Measurements from ENCODE around the gene ANTKMT. TPM values are rescaled to one million over a fixed set of nuclear protein-coding genes. Genes with fewer than 3 reads are reported as not detected.
"Not testable (repeated sequence)": the region's sequence is repeated elsewhere in the genome, so short reads cannot be mapped to it uniquely, and the experiment has no call there.

The ANTKMT gene
- total and polyA plus RNA-seq, 7 experiments from 2014 or later, result 11.9 to 26.8 (median 14.7) TPM

DNA sequence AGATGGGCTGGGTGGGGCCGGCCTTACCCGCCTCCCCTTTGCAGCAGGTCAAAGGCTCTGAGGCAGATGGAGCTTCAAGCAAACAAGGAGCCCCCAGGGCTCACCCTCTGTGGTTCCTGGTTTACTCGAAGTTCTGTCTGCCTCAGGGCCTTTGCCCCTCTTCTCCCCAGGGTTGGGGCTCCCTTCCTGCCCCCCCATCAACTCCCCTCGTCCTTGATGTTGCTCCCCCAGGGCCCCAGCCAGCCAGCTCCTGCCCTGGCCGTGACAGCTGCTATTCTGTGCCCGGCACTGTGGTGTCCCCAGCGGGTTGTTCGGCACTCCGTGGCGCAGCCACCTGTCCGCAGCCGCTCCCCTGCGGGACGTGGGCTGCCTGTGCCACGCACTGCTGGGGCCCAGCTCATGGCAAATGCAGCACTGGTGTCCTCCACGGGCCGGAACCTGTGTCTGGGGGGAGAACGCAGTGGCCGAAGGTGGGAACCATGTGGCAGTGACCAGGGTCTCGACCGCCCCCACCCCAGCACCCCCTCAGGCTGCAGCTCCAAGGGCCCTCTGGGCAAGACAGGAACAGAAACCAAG is 10.4 kb upstream of the ANTKMT start:
- H3K36me3 Mint-ChIP-seq, result no peaks in the 10 kb centered on the region
- Histone ChIP-seq H3K36me3 (ENCODE audit: control insufficient read depth in 2 of 3, insufficient read depth in 3 of 3, low read length in 3 of 3) (no peaks in the 10 kb centered on the region), H3K9me3 (ENCODE audit: control insufficient read depth in 2 of 3, low read length in 3 of 3) (no peaks in the 10 kb centered on the region), H3K27ac (ENCODE audit: low read depth, low read length) (no peak overlapping the region), H3K4me1 (ENCODE audit: control insufficient read depth in 2 of 2, insufficient read depth in 2 of 2, low read length in 2 of 2) (no peaks in the 10 kb centered on the region), H3K27me3 (ENCODE audit: control insufficient read depth in 2 of 2, insufficient read depth in 2 of 2, low read length in 2 of 2) (peaks cover 4 to 13% of the 10 kb centered on the region in 2 donors), H3K4me3 (ENCODE audit: low read length) (no peak overlapping the region)
- H3K27ac Mint-ChIP-seq, result no peak overlapping the region
- peaks cover 0 to 2% (median 0%) of the 10 kb centered on the region in 11 donors for H3K9me3 Mint-ChIP-seq
- DNase-seq (no peak), ATAC-seq (no peak)
- peaks cover 17 to 42% (median 21%) of the 10 kb centered on the region in 5 donors for H3K27me3 Mint-ChIP-seq
- peaks cover 0 to 4% (median 4%) of the 10 kb centered on the region in 7 donors for H3K4me1 Mint-ChIP-seq
- ChIA-PET CTCF (interaction anchor here (0.6 to 2.4 kb wide), 8 partner anchors 8 to 73 kb away, joined by 3 to 7 read pairs (median 3); partner anchors contain the start of genes CIAO3 and WDR24), POLR2A (interaction anchor here (1.1 to 1.8 kb wide), 3 partner anchors 10 to 20 kb away, joined by 3 to 7 read pairs (median 5); partner anchors contain the start of gene WDR24)
- no peak overlapping the region for H3K4me3 Mint-ChIP-seq
- intact Hi-C loops (cut with micrococcal nuclease), result loop anchor here (1.0 to 10.0 kb wide), 7 partner anchors 23 to 393 kb away; partner anchors contain the start of gene LMF1 (in 1 of the 2)

DNA sequence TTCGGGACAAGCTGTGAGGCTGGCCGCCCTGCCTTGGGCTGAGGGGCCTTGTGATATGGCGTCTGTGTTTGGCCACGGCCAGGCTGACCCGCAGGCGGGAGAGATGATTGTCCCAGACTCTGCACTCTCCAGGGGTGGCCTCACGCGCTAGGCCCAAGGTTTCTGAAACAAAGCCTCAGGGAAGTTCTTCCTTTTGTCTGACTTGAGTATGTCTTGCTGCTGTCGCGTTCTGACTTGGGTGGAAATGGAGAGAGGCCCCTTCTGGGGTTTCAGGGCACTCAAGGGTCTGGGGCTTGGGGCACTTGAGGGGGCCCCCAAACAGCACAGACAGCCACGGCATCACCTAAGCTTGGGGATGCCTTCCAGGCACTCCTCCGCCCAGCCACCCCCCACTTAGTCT is 9.9 kb upstream of the ANTKMT start:
- POLR2A ChIA-PET, result interaction anchor here (1.5 to 1.8 kb wide), 2 partner anchors 9 to 15 kb away, joined by 5 to 7 read pairs; no protein-coding TSS in a partner anchor
- no peaks in the 10 kb centered on the region for H3K4me1 ChIP-seq (ENCODE audit: control insufficient read depth in 2 of 2, insufficient read depth in 2 of 2, low read length in 2 of 2)
- Mint-ChIP-seq H3K36me3 (no peaks in the 10 kb centered on the region), H3K9me3 (peaks cover 0 to 2% (median 0%) of the 10 kb centered on the region in 11 donors), H3K27ac (no peak overlapping the region), H3K4me1 (peaks cover 0 to 4% (median 4%) of the 10 kb centered on the region in 7 donors), H3K4me3 (no peak overlapping the region), H3K27me3 (peaks cover 17 to 46% (median 21%) of the 10 kb centered on the region in 5 donors)
- intact Hi-C loops (cut with micrococcal nuclease), result loop anchor here (1.0 to 10.0 kb wide), 7 partner anchors 22 to 392 kb away; partner anchors contain the start of gene LMF1 (in 1 of the 2)
- ATAC-seq (no peak), DNase-seq (no peak)
- CTCF ChIA-PET, result interaction anchor here (0.6 to 2.4 kb wide), 6 partner anchors 9 to 72 kb away, joined by 3 to 7 read pairs (median 4); no protein-coding TSS in a partner anchor
- no peak overlapping the region for H3K4me3 ChIP-seq (ENCODE audit: low read length)
- H3K27me3 ChIP-seq (ENCODE audit: control insufficient read depth in 2 of 2, insufficient read depth in 2 of 2, low read length in 2 of 2), result peaks cover 4 to 13% of the 10 kb centered on the region in 2 donors
- H3K36me3 ChIP-seq (ENCODE audit: control insufficient read depth in 2 of 3, insufficient read depth in 3 of 3, low read length in 3 of 3), result no peaks in the 10 kb centered on the region
- H3K9me3 ChIP-seq (ENCODE audit: control insufficient read depth in 2 of 3, low read length in 3 of 3), result no peaks in the 10 kb centered on the region
- no peak overlapping the region for H3K27ac ChIP-seq (ENCODE audit: low read depth, low read length)

DNA sequence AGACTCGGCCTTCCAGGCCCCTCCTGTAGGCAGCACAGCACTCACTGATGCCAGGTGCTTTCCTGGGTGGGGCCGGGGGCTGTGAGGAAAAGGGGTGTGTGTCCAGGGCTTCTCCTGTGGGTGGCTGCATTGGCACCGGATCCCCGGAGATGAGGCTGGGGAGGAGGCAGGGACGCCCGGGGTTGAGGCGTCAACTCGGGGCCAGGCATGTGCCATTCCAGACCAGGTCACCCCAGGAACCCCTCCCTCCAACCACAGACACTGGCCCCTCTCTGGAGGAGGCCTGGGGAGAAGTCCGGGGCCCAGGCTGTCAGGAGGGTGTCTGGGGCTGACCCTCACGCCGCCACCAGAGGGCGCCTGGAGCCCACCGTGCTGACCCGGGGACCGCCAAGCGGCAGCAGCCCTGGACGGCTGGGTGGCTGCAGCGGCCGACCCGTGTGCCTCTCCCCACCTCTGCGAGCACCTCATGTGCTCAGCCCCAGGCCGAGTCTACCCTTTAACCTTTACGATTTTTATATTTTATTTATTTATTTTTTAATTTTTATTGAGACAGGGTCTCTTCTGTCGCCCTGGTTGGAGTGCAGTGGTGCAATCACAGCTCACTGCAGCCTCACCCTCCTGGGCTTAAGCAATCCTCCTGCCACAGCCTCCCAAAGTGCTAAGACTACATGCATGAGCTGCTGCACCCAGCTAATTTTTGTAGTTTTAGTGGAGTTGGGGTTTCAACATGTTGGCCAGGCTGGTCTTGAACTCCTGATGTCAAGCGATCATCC is 9.2 kb upstream of the ANTKMT start:
- CTCF ChIA-PET, result interaction anchor here (0.6 to 2.4 kb wide), 17 partner anchors 9 to 344 kb away, joined by 3 to 24 read pairs (median 6); partner anchors contain the start of genes ANTKMT and CIAO3
- H3K27me3 ChIP-seq (ENCODE audit: control insufficient read depth in 2 of 2, insufficient read depth in 2 of 2, low read length in 2 of 2), result peaks cover 4 to 7% of the 10 kb centered on the region in 2 donors

DNA sequence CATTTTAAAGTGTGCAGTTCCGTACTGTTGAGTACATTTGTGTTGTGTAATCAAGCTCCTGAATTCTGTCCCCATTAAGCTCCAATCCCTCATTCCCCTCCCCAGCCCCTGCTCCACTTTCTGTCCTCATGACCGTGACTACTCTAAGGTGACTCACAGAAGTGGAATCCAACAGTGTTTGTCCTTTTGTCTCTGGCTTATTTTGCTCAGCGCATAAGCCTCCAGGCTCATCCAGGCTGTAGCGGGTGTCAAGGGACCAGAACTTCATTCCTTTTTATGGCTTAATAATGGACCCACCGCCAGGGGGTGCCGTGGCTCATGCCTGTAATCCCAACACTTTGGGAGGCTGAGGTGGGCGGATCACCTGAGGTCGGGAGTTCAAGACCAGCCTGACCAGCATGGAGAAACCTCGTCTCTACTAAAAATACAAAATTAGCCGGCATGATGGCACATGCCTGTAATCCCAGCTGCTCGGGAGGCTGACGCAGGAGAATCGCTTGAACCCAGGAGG is 8.2 kb upstream of the ANTKMT start:
- peak overlapping the region in 2 of 10 donors; percentile 21 to 25 for H3K4me3 Mint-ChIP-seq
- POLR2A ChIA-PET, result interaction anchor here (0.8 to 1.4 kb wide), 4 partner anchors 16 to 73 kb away, joined by 3 read pairs; partner anchors contain the start of gene CIAO3
- H3K27ac Mint-ChIP-seq, result peak overlapping the region in 2 of 9 donors; percentile 18 to 24

More for the DNA sequence above, 9.2 kb upstream of the ANTKMT start:
- H3K4me3 Mint-ChIP-seq, result no peak overlapping the region
- peaks cover 0 to 2% (median 0%) of the 10 kb centered on the region in 11 donors for H3K9me3 Mint-ChIP-seq
- peak; percentile 71 for ATAC-seq
- Histone ChIP-seq H3K27ac (ENCODE audit: low read depth, low read length) (no peak overlapping the region), H3K4me1 (ENCODE audit: control insufficient read depth in 2 of 2, insufficient read depth in 2 of 2, low read length in 2 of 2) (no peaks in the 10 kb centered on the region), H3K4me3 (ENCODE audit: low read length) (no peak overlapping the region), H3K9me3 (ENCODE audit: control insufficient read depth in 2 of 3, low read length in 3 of 3) (no peaks in the 10 kb centered on the region), H3K36me3 (ENCODE audit: control insufficient read depth in 2 of 3, insufficient read depth in 3 of 3, low read length in 3 of 3) (no peaks in the 10 kb centered on the region)
- intact Hi-C loops (cut with micrococcal nuclease), result loop anchor here (1.0 to 10.0 kb wide), 7 partner anchors 22 to 392 kb away; partner anchors contain the start of gene LMF1 (in 1 of the 2)
- peak; percentile 54 to 86 (median 72) for DNase-seq
- H3K36me3 Mint-ChIP-seq, result no peaks in the 10 kb centered on the region
- peaks cover 13 to 44% (median 21%) of the 10 kb centered on the region in 5 donors for H3K27me3 Mint-ChIP-seq
- H3K4me1 Mint-ChIP-seq, result peaks cover 0 to 4% (median 4%) of the 10 kb centered on the region in 7 donors
- POLR2A ChIA-PET, result interaction anchor here (1.1 to 1.8 kb wide), 4 partner anchors 16 to 34 kb away, joined by 3 to 7 read pairs (median 3); partner anchors contain the start of gene CIAO3
- H3K27ac Mint-ChIP-seq, result no peak overlapping the region

DNA sequence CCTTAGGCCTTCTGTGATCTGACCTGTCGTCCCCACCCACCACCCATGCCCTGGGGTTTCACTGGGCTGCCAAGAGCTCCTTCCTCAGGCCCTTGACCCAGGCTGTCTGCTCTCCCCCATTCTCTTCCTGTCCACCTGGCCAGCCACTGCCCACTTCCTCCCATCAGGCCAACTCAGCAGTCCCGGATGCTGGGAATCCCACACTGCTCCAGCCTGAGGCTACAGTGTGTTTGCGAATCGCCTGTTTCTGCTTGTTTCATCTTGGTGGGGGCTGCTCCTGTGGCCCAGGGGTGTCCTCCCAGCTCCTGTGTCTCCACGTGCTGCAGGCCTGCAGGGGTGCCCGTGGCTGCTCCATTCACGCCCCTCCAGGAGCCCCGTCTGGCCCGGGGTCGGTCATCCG is 6.9 kb upstream of the ANTKMT start:
- H3K4me1 ChIP-seq (ENCODE audit: control insufficient read depth in 2 of 2, insufficient read depth in 2 of 2, low read length in 2 of 2), result peaks cover 0 to 4% of the 10 kb centered on the region in 2 donors
- Mint-ChIP-seq H3K36me3 (no peaks in the 10 kb centered on the region), H3K27me3 (peaks cover 0 to 27% (median 6%) of the 10 kb centered on the region in 5 donors), H3K27ac (peak overlapping the region in 1 of 9 donors; percentile 11), H3K4me1 (peaks cover 0 to 10% (median 8%) of the 10 kb centered on the region in 7 donors), H3K9me3 (no peaks in the 10 kb centered on the region), H3K4me3 (peak overlapping the region in 3 of 10 donors; percentile 13 to 47 (median 26))
- ChIA-PET CTCF (interaction anchor here (1.1 kb wide), 1 partner anchor 14 kb away, joined by 4 read pairs; no protein-coding TSS in a partner anchor), POLR2A (interaction anchor here (0.7 to 1.7 kb wide), 4 partner anchors 11 to 75 kb away, joined by 3 to 5 read pairs (median 4); partner anchors contain the start of gene CHTF18)
- peaks cover 0 to 4% of the 10 kb centered on the region in 2 donors for H3K27me3 ChIP-seq (ENCODE audit: control insufficient read depth in 2 of 2, insufficient read depth in 2 of 2, low read length in 2 of 2)
- intact Hi-C loops (cut with micrococcal nuclease), result loop anchor here in 1 of 2 donors (1.0 to 10.0 kb wide), 2 partner anchors 125 to 261 kb away; partner anchors contain the start of gene LMF1
- H3K27ac ChIP-seq (ENCODE audit: low read depth, low read length), result no peak overlapping the region
- H3K4me3 ChIP-seq (ENCODE audit: low read length), result no peak overlapping the region
- DNase-seq (no peak), ATAC-seq (no peak)
- H3K36me3 ChIP-seq (ENCODE audit: control insufficient read depth in 2 of 3, insufficient read depth in 3 of 3, low read length in 3 of 3), result no peaks in the 10 kb centered on the region
- H3K9me3 ChIP-seq (ENCODE audit: control insufficient read depth in 2 of 3, low read length in 3 of 3), result no peaks in the 10 kb centered on the region

More for the DNA sequence above, 8.2 kb upstream of the ANTKMT start:
- CTCF ChIA-PET, result interaction anchor here (0.6 to 2.4 kb wide), 17 partner anchors 8 to 73 kb away, joined by 3 to 24 read pairs (median 6); partner anchors contain the start of genes ANTKMT and CIAO3
- H3K4me3 ChIP-seq (ENCODE audit: low read length); ATAC-seq; H3K9me3 Mint-ChIP-seq; H3K9me3 ChIP-seq (ENCODE audit: control insufficient read depth in 2 of 3, low read length in 3 of 3); H3K36me3 Mint-ChIP-seq; H3K36me3 ChIP-seq (ENCODE audit: control insufficient read depth in 2 of 3, insufficient read depth in 3 of 3, low read length in 3 of 3); H3K4me1 ChIP-seq (ENCODE audit: control insufficient read depth in 2 of 2, insufficient read depth in 2 of 2, low read length in 2 of 2); H3K4me1 Mint-ChIP-seq; H3K27me3 ChIP-seq (ENCODE audit: control insufficient read depth in 2 of 2, insufficient read depth in 2 of 2, low read length in 2 of 2); H3K27ac ChIP-seq (ENCODE audit: low read depth, low read length): not testable (repeated sequence)
- peaks cover 11 to 36% (median 19%) of the 10 kb centered on the region in 5 donors for H3K27me3 Mint-ChIP-seq
- intact Hi-C loops (cut with micrococcal nuclease), result loop anchor here in 1 of 2 donors (10.0 kb wide), 1 partner anchor 262 kb away; the partner anchor contains the start of gene LMF1
- DNase-seq, result peak in 1 of 9 donors; percentile 62

Measured in naive thymus-derived CD4-positive, alpha-beta T cell (primary cell).